GM10266 (cell line): ENCODE measurements around the gene ANKMY1.

Experiments used
- DNase-seq: peaks from one replicate; pipeline ENCODE4 v3.0.0; 2012; ENCODE audit errors: extremely low spot score
- TF ChIP-seq, protein P1 (sequence below): IDR thresholded peaks from 2 replicates; pipeline ENCODE4 v1.5.1; 2012; ENCODE audit warnings: mild to moderate bottlenecking, low read depth; ENCODE audit not compliant: control insufficient read depth, insufficient read depth; ENCODE audit errors: missing control alignments

ANKMY1 gene

DNA sequence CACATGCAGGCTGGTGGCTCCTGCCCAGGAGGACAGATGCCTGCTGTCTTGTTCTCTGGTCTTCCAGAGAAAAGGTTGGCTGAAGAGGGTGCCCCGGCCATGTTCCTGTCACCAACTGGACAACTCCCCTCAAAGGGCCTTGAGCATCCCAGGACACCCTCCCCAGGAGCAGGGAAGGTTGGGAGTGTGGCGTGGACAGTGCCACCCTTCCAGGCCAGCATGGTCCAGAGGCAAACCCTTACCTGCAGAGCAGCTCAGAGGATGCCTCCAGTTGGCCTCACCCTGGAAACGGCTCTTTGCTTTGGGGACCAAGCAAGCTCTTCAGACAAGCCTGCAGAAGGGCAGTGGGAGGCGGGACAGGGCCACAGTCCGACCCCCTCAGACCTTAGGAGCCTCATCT, 127.2 kb downstream of the ANKMY1 start:
- TF ChIP-seq, protein P1, sequence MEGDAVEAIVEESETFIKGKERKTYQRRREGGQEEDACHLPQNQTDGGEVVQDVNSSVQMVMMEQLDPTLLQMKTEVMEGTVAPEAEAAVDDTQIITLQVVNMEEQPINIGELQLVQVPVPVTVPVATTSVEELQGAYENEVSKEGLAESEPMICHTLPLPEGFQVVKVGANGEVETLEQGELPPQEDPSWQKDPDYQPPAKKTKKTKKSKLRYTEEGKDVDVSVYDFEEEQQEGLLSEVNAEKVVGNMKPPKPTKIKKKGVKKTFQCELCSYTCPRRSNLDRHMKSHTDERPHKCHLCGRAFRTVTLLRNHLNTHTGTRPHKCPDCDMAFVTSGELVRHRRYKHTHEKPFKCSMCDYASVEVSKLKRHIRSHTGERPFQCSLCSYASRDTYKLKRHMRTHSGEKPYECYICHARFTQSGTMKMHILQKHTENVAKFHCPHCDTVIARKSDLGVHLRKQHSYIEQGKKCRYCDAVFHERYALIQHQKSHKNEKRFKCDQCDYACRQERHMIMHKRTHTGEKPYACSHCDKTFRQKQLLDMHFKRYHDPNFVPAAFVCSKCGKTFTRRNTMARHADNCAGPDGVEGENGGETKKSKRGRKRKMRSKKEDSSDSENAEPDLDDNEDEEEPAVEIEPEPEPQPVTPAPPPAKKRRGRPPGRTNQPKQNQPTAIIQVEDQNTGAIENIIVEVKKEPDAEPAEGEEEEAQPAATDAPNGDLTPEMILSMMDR: no peak
- DNase-seq: no peak

DNA sequence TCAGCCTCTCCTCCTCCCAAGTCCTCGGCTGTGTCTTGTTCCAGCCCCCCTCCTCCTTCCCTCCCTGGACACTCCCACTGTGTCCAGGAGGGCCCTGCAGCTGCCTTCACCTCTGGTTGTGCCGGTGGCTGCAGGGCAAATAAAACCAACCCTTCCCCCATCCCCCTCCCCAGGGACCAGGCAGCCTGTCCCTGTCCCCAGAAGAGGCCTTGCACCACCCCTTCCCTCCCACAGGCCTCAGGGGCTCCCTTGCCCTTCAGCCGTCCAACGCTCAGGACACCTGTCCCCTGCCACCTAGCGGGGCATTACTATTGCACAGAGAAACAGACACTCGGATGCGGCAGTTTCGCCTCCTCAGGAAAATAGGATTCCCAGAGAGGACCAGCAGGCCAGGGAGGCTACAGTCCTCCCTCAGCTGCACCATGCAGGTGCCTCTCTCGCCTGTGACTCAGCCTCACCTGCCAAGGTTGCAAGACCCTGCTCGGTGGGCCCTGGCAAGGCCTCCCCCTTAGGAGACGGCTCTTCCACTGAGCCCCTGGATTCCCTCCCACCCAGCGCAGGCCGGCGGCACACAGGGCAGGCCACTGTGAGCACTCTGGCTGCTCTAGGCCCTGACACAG, 127.8 kb downstream of the ANKMY1 start:
- TF ChIP-seq, protein P1: no peak
- no peak for DNase-seq
